ENCODE data around the gene ARNT2. TPM values are rescaled to one million over a fixed set of nuclear protein-coding genes. Genes with fewer than 3 reads are reported as not detected.

The ARNT2 gene
- polyA plus RNA-seq, 1 of the 3 experiments (the other 2 are of a cell fraction): 17.0 TPM

DNA sequence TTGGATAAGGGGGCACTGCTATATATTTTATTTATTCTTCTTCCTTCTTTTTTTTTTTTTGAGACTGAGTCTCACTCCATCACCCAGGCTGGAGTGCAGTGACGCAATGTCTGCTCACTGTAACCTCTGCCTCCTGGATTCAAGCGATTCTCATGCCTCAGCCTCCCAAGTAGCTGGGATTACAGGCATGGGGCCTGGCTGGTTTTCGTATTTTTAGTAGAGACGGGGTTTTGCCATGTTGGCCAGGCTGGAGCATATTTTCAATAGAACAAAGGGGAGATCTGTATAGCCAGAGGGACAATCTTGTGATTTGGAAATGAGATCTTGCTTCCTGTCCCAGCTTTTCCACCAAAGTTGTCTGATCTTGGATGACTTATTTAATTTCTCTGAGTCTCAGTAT lies 157.9 kb downstream of the ARNT2 start (continued):
- TF ChIP-seq JUND (IDR thresholded peaks at IDR 0.05) (no peak), YY1 (IDR thresholded peaks at IDR 0.05; ENCODE audit: low read depth) (no peak), FOSL2 (IDR thresholded peaks at IDR 0.05; ENCODE audit: borderline replicate concordance, low read depth) (no peak), TAF1 (IDR thresholded peaks at IDR 0.05; ENCODE audit: borderline replicate concordance, low read depth, low read length) (no peak), RCOR1 (IDR thresholded peaks at IDR 0.05; ENCODE audit: low read length) (no peak), CHD2 (IDR thresholded peaks at IDR 0.05; ENCODE audit: low read length, partially characterized antibody) (no peak), EZH2phosphoT487 (IDR thresholded peaks at IDR 0.05; ENCODE audit: borderline replicate concordance, low read depth) (no peak)

GRCh38 chr15:80562846-80563245 lies 158.7 kb downstream of the ARNT2 start:
- no peaks in the 10 kb centered on the region for H3K9me3 ChIP-seq
- ChIA-PET CTCF (interaction anchor here (0.9 to 7.5 kb wide), 6 partner anchors 50 to 407 kb away, joined by 3 to 52 read pairs (median 6); partner anchors contain the start of gene CEMIP), POLR2A (no interaction called here)
- no peak overlapping the region for H3K4me3 ChIP-seq (ENCODE audit: low read depth in 2 of 2, low read length in 1 of 2)
- no peak overlapping the region for H3K4me2 ChIP-seq
- no peak for DNase-seq
- H3K9me2 ChIP-seq: no peaks in the 10 kb centered on the region
- H2AFZ ChIP-seq (ENCODE audit: low read depth): no peak overlapping the region
- peaks cover 0 to 12% of the 10 kb centered on the region in 2 experiments for H3K36me3 ChIP-seq (replicated peaks in 1 of 2; ENCODE audit: control insufficient read depth in 1 of 2, insufficient read depth in 2 of 2, low read length in 1 of 2)
- no peaks in the 10 kb centered on the region for H3K79me2 ChIP-seq (ENCODE audit: insufficient read depth)
- no peaks in the 10 kb centered on the region for H3F3A ChIP-seq (replicated peaks; ENCODE audit: insufficient read depth)
- no peak overlapping the region for H3K9ac ChIP-seq
- no peaks in the 10 kb centered on the region for H4K20me1 ChIP-seq (ENCODE audit: insufficient read depth)
- peaks cover 0 to 9% of the 10 kb centered on the region in 2 experiments; a peak in 1 of 4 replicates for H3K4me1 ChIP-seq (ENCODE audit: control insufficient read depth in 1 of 2, insufficient read depth in 2 of 2, low read depth in 1 of 2, low read length in 1 of 2)
- WGBS (ENCODE audit: low lambda C conversion rate): 95% methylated on average over 11 of the region's 11 CpGs
- TF ChIP-seq MXI1 (IDR thresholded peaks at IDR 0.05; ENCODE audit: low read depth, low read length): no peak
- no peak for TF ChIP-seq CHD2 (IDR thresholded peaks at IDR 0.05; ENCODE audit: low read length, partially characterized antibody)
- TF ChIP-seq POLR2AphosphoS5 (IDR thresholded peaks at IDR 0.05; ENCODE audit: low read depth, low read length): no peak
- TF ChIP-seq SMC3 (IDR thresholded peaks at IDR 0.05; ENCODE audit: low read depth, low read length): no peak
- TF ChIP-seq USF2 (IDR thresholded peaks at IDR 0.05; ENCODE audit: borderline replicate concordance, low read depth, low read length): no peak
- TF ChIP-seq USF1 (IDR thresholded peaks at IDR 0.05; ENCODE audit: borderline replicate concordance, low read depth): no peak
- no peak for TF ChIP-seq CTCF (IDR thresholded peaks at IDR 0.05)
- TF ChIP-seq PBX3 (IDR thresholded peaks at IDR 0.05): no peak
- no peak overlapping the region for H3K27ac ChIP-seq (ENCODE audit: low read depth in 2 of 2, low read length in 1 of 2)
- H3K27me3 ChIP-seq (ENCODE audit: insufficient read depth): no peaks in the 10 kb centered on the region
